Suprapubic skin (tissue), 4 donors: ENCODE results near the gene HMG20A. TPM values are rescaled to one million over a fixed set of nuclear protein-coding genes. Genes with fewer than 3 reads are reported as not detected.

Experiments used
- DNase-seq, 2 donors: peaks; one replicate each; pipeline ENCODE4 v3.0.0-alpha.2; 2019; ENCODE audit warnings: low spot score in 2 of 2
- H3K27ac ChIP-seq: fragments of 200-600 bp; sonication (generic); one replicate; pipeline ENCODE4 v1.5.1; 2019
- H3K27me3 ChIP-seq: fragments of 200-600 bp; sonication (generic); one replicate; pipeline ENCODE4 v1.5.1; 2019
- H3K36me3 ChIP-seq: fragments of 200-600 bp; sonication (generic); one replicate; pipeline ENCODE4 v1.5.1; 2019
- H3K4me1 ChIP-seq: fragments of 200-600 bp; sonication (generic); one replicate; pipeline ENCODE4 v1.5.1; 2019
- H3K4me3 ChIP-seq: fragments of 200-600 bp; sonication (generic); one replicate; pipeline ENCODE4 v1.5.1; 2019; ENCODE audit warnings: mild to moderate bottlenecking
- H3K9me3 ChIP-seq: fragments of 200-600 bp; sonication (generic); one replicate; pipeline ENCODE4 v1.5.1; 2019
- EP300 ChIP-seq: sonication (generic); formaldehyde crosslinking; IDR thresholded peaks from one replicate; pipeline ENCODE4 v1.6.1; 2017; ENCODE audit warnings: antibody characterized with exemption
- POLR2A ChIP-seq, 2 donors: fragments of 450-650 bp; IDR thresholded peaks; one replicate each; pipeline ENCODE4 v1.6.1; 2017; ENCODE audit warnings: antibody characterized with exemption in 2 of 2, mild to moderate bottlenecking in 2 of 2, moderate library complexity in 2 of 2
- POLR2AphosphoS5 ChIP-seq, 3 donors: sonication (generic); formaldehyde crosslinking; IDR thresholded peaks; one replicate each; pipeline ENCODE4 v1.6.1; 2017; ENCODE audit warnings: antibody characterized with exemption in 3 of 3
- WGBS: methylation state at CpG from one replicate; pipeline ENCODE4 v1.1.5; 2018; 5-methylcytosine and 5-hydroxymethylcytosine counted together
- total RNA-seq, 4 donors: library from RNA; depleted of rRNA; stranded (reverse); fragments of >200 nt; gene quantifications; one replicate each; pipeline ENCODE4 v1.1.0, GENCODE V29; 2016
- TF ChIP-seq, protein P1 (sequence below), 2 donors: fragments of 200-600 bp in 1 of 2; fragments of 450-650 bp in 1 of 2; sonication (generic) in 1 of 2; IDR thresholded peaks; one replicate each; pipeline ENCODE4 v1.5.1; 2016 to 2019; ENCODE audit warnings: antibody characterized with exemption in 2 of 2, mild to moderate bottlenecking in 1 of 2, moderate library complexity in 1 of 2

Gene HMG20A
- total RNA-seq, 4 donors from 2014 or later: 21.3 to 35.6 (median 23.5) TPM

DNA sequence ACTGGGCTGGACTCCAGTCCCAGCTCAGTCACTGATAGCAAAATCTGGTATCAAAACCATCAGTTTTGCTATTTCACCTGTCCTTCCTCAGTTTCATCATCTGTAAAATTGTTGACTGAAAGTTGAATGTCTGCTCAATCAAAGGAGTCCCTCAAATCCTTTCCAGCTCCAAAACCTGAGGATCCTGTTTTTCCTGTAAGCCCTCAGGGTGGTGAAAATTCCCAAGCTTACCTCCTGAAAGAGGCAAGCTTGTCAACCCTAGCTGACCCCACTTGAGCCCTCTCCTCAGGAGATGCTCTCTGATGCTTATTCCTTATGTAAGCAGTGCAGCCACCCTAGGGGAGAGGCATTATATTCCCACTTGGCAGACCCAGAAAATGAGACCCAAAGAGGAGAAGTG lies 82.6 kb downstream of the HMG20A start:
- Histone ChIP-seq H3K27me3 (no peaks in the 10 kb centered on the region), H3K9me3 (no peaks in the 10 kb centered on the region), H3K36me3 (no peaks in the 10 kb centered on the region), H3K4me3 (no peak overlapping the region), H3K27ac (no peak overlapping the region), H3K4me1 (peaks cover 42% of the 10 kb centered on the region)
- TF ChIP-seq POLR2A (IDR thresholded peaks at IDR 0.05) (no peak), EP300 (no peak), POLR2AphosphoS5 (IDR thresholded peaks at IDR 0.05) (no peak)
- TF ChIP-seq, protein P1, sequence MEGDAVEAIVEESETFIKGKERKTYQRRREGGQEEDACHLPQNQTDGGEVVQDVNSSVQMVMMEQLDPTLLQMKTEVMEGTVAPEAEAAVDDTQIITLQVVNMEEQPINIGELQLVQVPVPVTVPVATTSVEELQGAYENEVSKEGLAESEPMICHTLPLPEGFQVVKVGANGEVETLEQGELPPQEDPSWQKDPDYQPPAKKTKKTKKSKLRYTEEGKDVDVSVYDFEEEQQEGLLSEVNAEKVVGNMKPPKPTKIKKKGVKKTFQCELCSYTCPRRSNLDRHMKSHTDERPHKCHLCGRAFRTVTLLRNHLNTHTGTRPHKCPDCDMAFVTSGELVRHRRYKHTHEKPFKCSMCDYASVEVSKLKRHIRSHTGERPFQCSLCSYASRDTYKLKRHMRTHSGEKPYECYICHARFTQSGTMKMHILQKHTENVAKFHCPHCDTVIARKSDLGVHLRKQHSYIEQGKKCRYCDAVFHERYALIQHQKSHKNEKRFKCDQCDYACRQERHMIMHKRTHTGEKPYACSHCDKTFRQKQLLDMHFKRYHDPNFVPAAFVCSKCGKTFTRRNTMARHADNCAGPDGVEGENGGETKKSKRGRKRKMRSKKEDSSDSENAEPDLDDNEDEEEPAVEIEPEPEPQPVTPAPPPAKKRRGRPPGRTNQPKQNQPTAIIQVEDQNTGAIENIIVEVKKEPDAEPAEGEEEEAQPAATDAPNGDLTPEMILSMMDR (IDR thresholded peaks at IDR 0.05): no peak
- DNase-seq: no peak

DNA sequence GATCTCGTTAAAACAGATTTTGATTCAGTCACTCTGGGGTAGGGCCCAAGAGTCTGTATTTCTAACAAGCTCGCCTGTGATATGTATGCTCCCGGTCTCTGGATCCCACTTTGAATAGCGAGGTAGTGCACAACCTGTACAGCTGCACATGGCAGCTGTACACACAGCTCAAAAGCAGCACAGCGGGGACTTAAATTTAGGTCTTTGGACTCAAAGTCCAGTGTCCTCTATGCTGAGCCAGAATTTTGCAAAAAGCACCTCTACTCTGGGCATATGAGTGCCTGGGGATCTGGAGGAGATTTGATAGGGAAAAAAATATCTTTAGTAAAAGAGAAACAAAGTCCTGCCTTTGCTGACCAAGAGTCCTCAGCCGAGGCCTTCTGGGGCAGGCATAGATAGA lies 83.1 kb downstream of the HMG20A start:
- H3K36me3 ChIP-seq: no peaks in the 10 kb centered on the region
- no peak overlapping the region for H3K27ac ChIP-seq
- H3K27me3 ChIP-seq: no peaks in the 10 kb centered on the region
- peaks cover 42% of the 10 kb centered on the region for H3K4me1 ChIP-seq
- WGBS: 95% methylated on average over 6 of the region's 6 CpGs
- no peaks in the 10 kb centered on the region for H3K9me3 ChIP-seq
- TF ChIP-seq POLR2AphosphoS5 (IDR thresholded peaks at IDR 0.05) (no peak), POLR2A (IDR thresholded peaks at IDR 0.05) (no peak)
- no peak overlapping the region for H3K4me3 ChIP-seq
- no peak for DNase-seq

DNA sequence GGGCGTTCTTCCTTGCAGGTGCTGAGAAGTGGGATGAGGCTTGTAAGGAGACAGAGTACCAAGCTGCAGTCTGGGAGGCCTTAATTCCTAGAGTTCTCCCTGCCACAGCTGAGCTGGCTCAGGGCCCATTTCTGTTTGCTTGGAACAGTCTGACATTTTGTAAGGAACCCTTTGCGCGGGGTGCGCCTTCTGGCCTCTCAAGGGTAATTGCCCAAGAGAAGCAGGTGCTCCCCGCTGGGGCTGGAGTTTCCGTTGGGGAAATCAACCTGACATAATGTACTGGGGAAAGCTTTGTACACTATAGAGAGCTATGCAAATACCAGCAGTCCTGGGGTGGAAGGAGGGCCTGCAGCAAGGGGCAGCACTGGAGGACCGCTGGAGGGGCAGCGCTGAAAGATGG lies 83.6 kb downstream of the HMG20A start:
- H3K27ac ChIP-seq: no peak overlapping the region
- 76% methylated on average over 8 of the region's 8 CpGs for whole genome bisulfite sequencing
- TF ChIP-seq, protein P1 (IDR thresholded peaks at IDR 0.05): no peak
- TF ChIP-seq POLR2A (IDR thresholded peaks at IDR 0.05): no peak
- TF ChIP-seq EP300: no peak
- no peak for TF ChIP-seq POLR2AphosphoS5 (IDR thresholded peaks at IDR 0.05)
- no peaks in the 10 kb centered on the region for H3K27me3 ChIP-seq
- no peak overlapping the region for H3K4me3 ChIP-seq
- no peaks in the 10 kb centered on the region for H3K9me3 ChIP-seq
- no peak for DNase-seq
- H3K36me3 ChIP-seq: no peaks in the 10 kb centered on the region
- H3K4me1 ChIP-seq: peaks cover 42% of the 10 kb centered on the region

DNA sequence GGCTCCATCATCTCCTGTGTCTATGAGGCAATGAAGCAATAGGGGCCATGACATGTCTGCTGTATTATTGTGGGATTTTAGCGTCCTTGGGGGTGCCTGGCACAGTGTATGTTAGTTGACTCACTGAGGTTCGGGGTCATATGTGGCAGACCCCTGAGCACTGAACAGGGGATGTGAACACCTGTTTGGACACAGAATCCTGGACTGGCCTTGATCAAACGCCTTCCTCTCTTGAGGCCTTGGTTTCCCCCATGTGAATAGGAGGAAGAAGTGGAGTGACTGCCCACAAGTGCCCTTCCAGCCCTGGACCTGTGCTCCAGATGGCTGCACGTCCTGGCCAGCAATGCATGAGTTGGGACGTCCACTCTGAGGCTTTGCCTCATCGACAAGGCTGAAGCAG lies 84.2 kb downstream of the HMG20A start:
- H3K9me3 ChIP-seq: no peaks in the 10 kb centered on the region
- no peaks in the 10 kb centered on the region for H3K36me3 ChIP-seq
- H3K4me1 ChIP-seq: peaks cover 41% of the 10 kb centered on the region
- H3K27me3 ChIP-seq: no peaks in the 10 kb centered on the region
- no peak overlapping the region for H3K27ac ChIP-seq
- no peak overlapping the region for H3K4me3 ChIP-seq
- no peak for TF ChIP-seq POLR2A (IDR thresholded peaks at IDR 0.05)
- TF ChIP-seq, protein P1 (IDR thresholded peaks at IDR 0.05): no peak
- no peak for TF ChIP-seq POLR2AphosphoS5 (IDR thresholded peaks at IDR 0.05)
- no peak for TF ChIP-seq EP300
- DNase-seq: no peak
- WGBS: 80% methylated on average over 5 of the region's 6 CpGs

DNA sequence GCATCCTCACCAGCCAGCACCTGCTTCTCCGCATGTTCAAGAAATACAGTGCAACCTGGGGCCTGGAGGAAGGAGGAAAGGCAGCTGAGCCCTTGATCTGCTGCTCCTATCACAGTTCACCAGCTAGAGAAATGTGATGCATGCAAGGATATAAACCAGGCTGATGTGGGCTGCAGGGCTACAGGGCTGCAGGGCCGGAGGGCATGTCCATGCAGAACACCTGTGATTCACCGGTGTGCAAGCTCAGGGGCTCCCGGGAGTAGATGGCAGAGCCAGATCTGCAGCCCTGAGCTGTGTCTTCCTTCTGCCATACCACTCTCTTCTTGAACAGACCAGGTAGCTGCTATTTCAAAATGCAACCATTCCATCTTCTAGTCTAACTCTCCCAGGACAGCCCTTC lies 84.9 kb downstream of the HMG20A start:
- no peak for TF ChIP-seq POLR2AphosphoS5 (IDR thresholded peaks at IDR 0.05)
- no peak for TF ChIP-seq EP300
- TF ChIP-seq, protein P1 (IDR thresholded peaks at IDR 0.05): no peak
- no peak for TF ChIP-seq POLR2A (IDR thresholded peaks at IDR 0.05)
- 73% methylated on average over 4 of the region's 4 CpGs for WGBS
- no peaks in the 10 kb centered on the region for H3K36me3 ChIP-seq
- DNase-seq: no peak
- peaks cover 41% of the 10 kb centered on the region for H3K4me1 ChIP-seq
- no peak overlapping the region for H3K27ac ChIP-seq
- no peak overlapping the region for H3K4me3 ChIP-seq
- H3K27me3 ChIP-seq: no peaks in the 10 kb centered on the region
- no peaks in the 10 kb centered on the region for H3K9me3 ChIP-seq
